HepG2 (cell line): Measurements from ENCODE around the gene CLDN7. TPM values are rescaled to one million over a fixed set of nuclear protein-coding genes. Genes with fewer than 3 reads are reported as not detected.

Experiments
- E2F1 ChIP-seq: sonication (generic); formaldehyde crosslinking; IDR thresholded peaks from 2 replicates; pipeline ENCODE4 v1.5.0; 2020; ENCODE audit warnings: missing genetic modification reagents
- FOXK1 ChIP-seq: sonication (generic); formaldehyde crosslinking; IDR thresholded peaks from 2 replicates; pipeline ENCODE4 v1.4.0; 2020; ENCODE audit warnings: low read depth, missing genetic modification reagents, borderline replicate concordance
- KDM5A ChIP-seq: fragments of 200-600 bp; sonication (generic); IDR thresholded peaks from 2 replicates; pipeline ENCODE4 v1.7.0; 2018; ENCODE audit warnings: antibody characterized with exemption, mild to moderate bottlenecking, low read length, borderline replicate concordance
- NFE2L2 ChIP-seq: fragments of 150-350 bp; IDR thresholded peaks from 2 replicates; pipeline ENCODE4 v1.6.1; 2014; ENCODE audit warnings: low read length
- NFYC ChIP-seq: IDR thresholded peaks from 2 replicates; pipeline ENCODE4 v1.6.1; 2016; ENCODE audit warnings: missing genetic modification reagents, missing compliant biosample characterization
- POLR2AphosphoS5 ChIP-seq: IDR thresholded peaks from 2 replicates; pipeline ENCODE4 v1.6.1; 2012; ENCODE audit warnings: low read depth, low read length
- SIN3A ChIP-seq: IDR thresholded peaks from 2 replicates; pipeline ENCODE4 v1.6.1; 2011; ENCODE audit warnings: low read depth, mild to moderate bottlenecking, control low read depth, low read length, borderline replicate concordance
- SP5 ChIP-seq: IDR thresholded peaks from 2 replicates; pipeline ENCODE4 v1.6.1; 2016; ENCODE audit warnings: low read depth, borderline replicate concordance
- ZFP82 ChIP-seq: sonication (generic); formaldehyde crosslinking; IDR thresholded peaks from 2 replicates; pipeline ENCODE4 v1.5.1; 2020; ENCODE audit warnings: mild to moderate bottlenecking, missing genetic modification reagents, borderline replicate concordance
- ZNF572 ChIP-seq: sonication (generic); formaldehyde crosslinking; IDR thresholded peaks from 2 replicates; pipeline ENCODE4 v1.5.1; 2020; ENCODE audit warnings: mild to moderate bottlenecking, missing genetic modification reagents
- ZNF724P ChIP-seq: sonication (generic); formaldehyde crosslinking; IDR thresholded peaks from 2 replicates; pipeline ENCODE4 v1.8.0; 2022; ENCODE audit warnings: missing genetic modification reagents, borderline replicate concordance
- ZXDC ChIP-seq: sonication (generic); formaldehyde crosslinking; IDR thresholded peaks from 2 replicates; pipeline ENCODE4 v1.5.0; 2020; ENCODE audit warnings: mild to moderate bottlenecking, missing genetic modification reagents
- polyA plus RNA-seq, 8 experiments: library from polyadenylated mRNA; depleted of rRNA in 3 of 8; stranded (reverse) in 7 of 8; unstranded in 1 of 8; fragments of >200 nt; fragmentation: Illumina TruSeq in 4 of 8; extraction: Trizol in 4 of 8; gene quantifications; 2 replicates each; pipeline versions ENCODE4 v1.2.1 to v1.2.3, GENCODE V29; 2011 to 2016; ENCODE audit warnings: low read depth in 4 of 8, missing spikeins in 1 of 8, mixed read lengths in 1 of 8; ENCODE audit not compliant: insufficient read depth in 1 of 8
- total RNA-seq, 5 experiments: library from RNA; depleted of rRNA; stranded (reverse); fragments of >200 nt; fragmentation: Illumina TruSeq; extraction: Trizol; gene quantifications; 2 replicates each; pipeline ENCODE4 v1.2.3, GENCODE V29; 2016; ENCODE audit warnings: low read depth in 1 of 5
- TF ChIP-seq, protein P1 (sequence below): sonication (generic); formaldehyde crosslinking; IDR thresholded peaks from 2 replicates; pipeline ENCODE4 v1.4.0; 2020; ENCODE audit warnings: missing genetic modification reagents, mild to moderate bottlenecking, borderline replicate concordance
- TF ChIP-seq, protein P2 (sequence below): IDR thresholded peaks from 2 replicates; pipeline ENCODE4 v1.6.1; 2016
- TF ChIP-seq, protein P3 (sequence below): sonication (generic); formaldehyde crosslinking; IDR thresholded peaks from 2 replicates; pipeline ENCODE4 v1.4.0; 2020; ENCODE audit warnings: missing genetic modification reagents, borderline replicate concordance
- TF ChIP-seq, protein P4 (sequence below): sonication (generic); formaldehyde crosslinking; IDR thresholded peaks from 2 replicates; pipeline ENCODE4 v1.8.0; 2022; ENCODE audit warnings: missing genetic modification reagents, low read depth, mild to moderate bottlenecking, borderline replicate concordance

The CLDN7 gene
- total and polyA plus RNA-seq, 2 of the 13 experiments (the other 11 are each of a cell fraction or from before 2014, with no cell fraction given): not detected

DNA sequence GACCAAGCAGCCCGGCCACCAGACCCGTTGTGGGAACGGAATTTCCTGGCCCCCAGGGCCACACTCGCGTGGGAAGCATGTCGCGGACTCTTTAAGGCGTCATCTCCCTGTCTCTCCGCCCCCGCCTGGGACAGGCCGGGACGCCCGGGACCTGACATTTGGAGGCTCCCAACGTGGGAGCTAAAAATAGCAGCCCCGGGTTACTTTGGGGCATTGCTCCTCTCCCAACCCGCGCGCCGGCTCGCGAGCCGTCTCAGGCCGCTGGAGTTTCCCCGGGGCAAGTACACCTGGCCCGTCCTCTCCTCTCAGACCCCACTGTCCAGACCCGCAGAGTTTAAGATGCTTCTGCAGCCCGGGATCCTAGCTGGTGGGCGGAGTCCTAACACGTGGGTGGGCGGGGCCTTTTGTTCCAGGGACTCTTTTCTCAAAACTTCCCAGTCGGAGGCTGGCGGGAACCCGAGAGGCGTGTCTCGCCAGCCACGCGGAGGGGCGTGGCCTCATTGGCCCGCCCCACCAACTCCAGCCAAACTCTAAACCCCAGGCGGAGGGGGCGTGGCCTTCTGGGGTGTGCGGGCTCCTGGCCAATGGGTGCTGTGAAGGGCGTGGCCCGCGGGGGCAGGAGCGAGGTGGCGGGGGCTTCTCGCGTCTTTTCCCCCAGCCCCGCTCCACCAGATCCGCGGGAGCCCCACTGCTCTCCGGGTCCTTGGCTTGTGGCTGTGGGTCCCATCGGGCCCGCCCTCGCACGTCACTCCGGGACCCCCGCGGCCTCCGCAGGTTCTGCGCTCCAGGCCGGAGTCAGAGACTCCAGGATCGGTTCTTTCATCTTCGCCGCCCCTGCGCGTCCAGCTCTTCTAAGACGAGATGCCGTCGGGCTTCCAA lies 19.0 kb upstream of the CLDN7 start, which contains the start of gene SLC2A4 (continued):
- TF ChIP-seq, protein P1, sequence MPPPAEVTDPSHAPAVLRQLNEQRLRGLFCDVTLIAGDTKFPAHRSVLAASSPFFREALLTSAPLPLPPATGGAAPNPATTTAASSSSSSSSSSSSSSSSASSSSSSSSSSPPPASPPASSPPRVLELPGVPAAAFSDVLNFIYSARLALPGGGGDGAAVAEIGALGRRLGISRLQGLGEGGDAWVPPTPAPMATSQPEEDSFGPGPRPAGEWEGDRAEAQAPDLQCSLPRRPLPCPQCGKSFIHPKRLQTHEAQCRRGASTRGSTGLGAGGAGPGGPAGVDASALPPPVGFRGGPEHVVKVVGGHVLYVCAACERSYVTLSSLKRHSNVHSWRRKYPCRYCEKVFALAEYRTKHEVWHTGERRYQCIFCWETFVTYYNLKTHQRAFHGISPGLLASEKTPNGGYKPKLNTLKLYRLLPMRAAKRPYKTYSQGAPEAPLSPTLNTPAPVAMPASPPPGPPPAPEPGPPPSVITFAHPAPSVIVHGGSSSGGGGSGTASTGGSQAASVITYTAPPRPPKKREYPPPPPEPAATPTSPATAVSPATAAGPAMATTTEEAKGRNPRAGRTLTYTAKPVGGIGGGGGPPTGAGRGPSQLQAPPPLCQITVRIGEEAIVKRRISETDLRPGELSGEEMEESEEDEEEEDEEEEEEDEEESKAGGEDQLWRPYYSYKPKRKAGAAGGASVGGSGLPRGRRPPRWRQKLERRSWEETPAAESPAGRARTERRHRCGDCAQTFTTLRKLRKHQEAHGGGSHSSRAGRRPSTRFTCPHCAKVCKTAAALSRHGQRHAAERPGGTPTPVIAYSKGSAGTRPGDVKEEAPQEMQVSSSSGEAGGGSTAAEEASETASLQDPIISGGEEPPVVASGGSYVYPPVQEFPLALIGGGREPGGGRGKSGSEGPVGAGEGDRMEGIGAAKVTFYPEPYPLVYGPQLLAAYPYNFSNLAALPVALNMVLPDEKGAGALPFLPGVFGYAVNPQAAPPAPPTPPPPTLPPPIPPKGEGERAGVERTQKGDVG (CRISPR knock-in tag): no peak
- TF ChIP-seq E2F1 (peak; percentile 71), KDM5A (peak; percentile 45; the same call in 1 of the 2 replicates), ZNF572 (CRISPR knock-in tag) (0 out of 2 replicates have a peak, but pooled peaks have one; percentile 71), NFYC (CRISPR knock-in tag) (peak; percentile 68), ZFP82 (CRISPR knock-in tag) (no peak), SIN3A (peak; percentile 80; the same call in 1 of the 2 replicates), POLR2AphosphoS5 (peak; percentile 41; the same call in 1 of the 2 replicates), SP5 (no peak; the same call in 1 of the 2 replicates), FOXK1 (CRISPR knock-in tag) (peak; percentile 42; the same call in 1 of the 2 replicates), ZXDC (CRISPR knock-in tag) (no peak), ZNF724P (CRISPR knock-in tag) (no peak), NFE2L2 (no peak)
- TF ChIP-seq, protein P2, sequence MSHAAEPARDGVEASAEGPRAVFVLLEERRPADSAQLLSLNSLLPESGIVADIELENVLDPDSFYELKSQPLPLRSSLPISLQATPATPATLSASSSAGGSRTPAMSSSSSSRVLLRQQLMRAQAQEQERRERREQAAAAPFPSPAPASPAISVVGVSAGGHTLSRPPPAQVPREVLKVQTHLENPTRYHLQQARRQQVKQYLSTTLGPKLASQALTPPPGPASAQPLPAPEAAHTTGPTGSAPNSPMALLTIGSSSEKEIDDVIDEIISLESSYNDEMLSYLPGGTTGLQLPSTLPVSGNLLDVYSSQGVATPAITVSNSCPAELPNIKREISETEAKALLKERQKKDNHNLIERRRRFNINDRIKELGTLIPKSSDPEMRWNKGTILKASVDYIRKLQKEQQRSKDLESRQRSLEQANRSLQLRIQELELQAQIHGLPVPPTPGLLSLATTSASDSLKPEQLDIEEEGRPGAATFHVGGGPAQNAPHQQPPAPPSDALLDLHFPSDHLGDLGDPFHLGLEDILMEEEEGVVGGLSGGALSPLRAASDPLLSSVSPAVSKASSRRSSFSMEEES (CRISPR knock-in tag): no peak
- TF ChIP-seq, protein P3, sequence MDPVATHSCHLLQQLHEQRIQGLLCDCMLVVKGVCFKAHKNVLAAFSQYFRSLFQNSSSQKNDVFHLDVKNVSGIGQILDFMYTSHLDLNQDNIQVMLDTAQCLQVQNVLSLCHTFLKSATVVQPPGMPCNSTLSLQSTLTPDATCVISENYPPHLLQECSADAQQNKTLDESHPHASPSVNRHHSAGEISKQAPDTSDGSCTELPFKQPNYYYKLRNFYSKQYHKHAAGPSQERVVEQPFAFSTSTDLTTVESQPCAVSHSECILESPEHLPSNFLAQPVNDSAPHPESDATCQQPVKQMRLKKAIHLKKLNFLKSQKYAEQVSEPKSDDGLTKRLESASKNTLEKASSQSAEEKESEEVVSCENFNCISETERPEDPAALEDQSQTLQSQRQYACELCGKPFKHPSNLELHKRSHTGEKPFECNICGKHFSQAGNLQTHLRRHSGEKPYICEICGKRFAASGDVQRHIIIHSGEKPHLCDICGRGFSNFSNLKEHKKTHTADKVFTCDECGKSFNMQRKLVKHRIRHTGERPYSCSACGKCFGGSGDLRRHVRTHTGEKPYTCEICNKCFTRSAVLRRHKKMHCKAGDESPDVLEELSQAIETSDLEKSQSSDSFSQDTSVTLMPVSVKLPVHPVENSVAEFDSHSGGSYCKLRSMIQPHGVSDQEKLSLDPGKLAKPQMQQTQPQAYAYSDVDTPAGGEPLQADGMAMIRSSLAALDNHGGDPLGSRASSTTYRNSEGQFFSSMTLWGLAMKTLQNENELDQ (CRISPR knock-in tag): no peak
- TF ChIP-seq, protein P4, sequence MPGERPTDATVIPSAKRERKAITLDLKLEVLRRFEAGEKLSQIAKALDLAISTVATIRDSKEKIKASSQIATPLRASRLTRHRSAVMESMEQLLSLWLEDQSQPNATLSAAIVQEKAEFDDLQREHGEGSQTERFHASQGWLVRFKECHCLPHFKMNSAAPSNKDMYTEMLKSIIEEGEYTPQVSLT (CRISPR knock-in tag): no peak
